GM23338 (cell line): ENCODE data around the gene ERMP1. TPM values are rescaled to one million over a fixed set of nuclear protein-coding genes. Genes with fewer than 3 reads are reported as not detected.

Source experiments
- ATAC-seq: fragments of 200-7000 bp; cut with Tn5 transposase; 3 replicates; pipeline ENCODE4 v1.9.1; 2020
- DNase-seq: peaks from one replicate; pipeline ENCODE4 v3.0.0-alpha.2; 2015; ENCODE audit warnings: low spot score
- H2AFZ ChIP-seq: fragments of 200-600 bp; sonication (generic); 2 replicates; pipeline ENCODE4 v1.8.0; 2016; ENCODE audit warnings: antibody characterized with exemption, mild to moderate bottlenecking, moderate library complexity
- H3F3A ChIP-seq: fragments of 200-600 bp; sonication (generic); replicated peaks from 2 replicates; pipeline ENCODE4 v1.8.0; 2017; ENCODE audit warnings: antibody characterized with exemption, mixed run types, low read depth
- H3K27ac ChIP-seq: fragments of 200-600 bp; sonication (generic); 2 replicates; pipeline ENCODE4 v1.6.1; 2016; ENCODE audit warnings: low read depth
- H3K27me3 ChIP-seq: fragments of 200-600 bp; sonication (generic); 2 replicates; pipeline ENCODE4 v1.8.0; 2016; ENCODE audit warnings: mild to moderate bottlenecking, mixed run types, moderate library complexity; ENCODE audit not compliant: insufficient read depth
- H3K36me3 ChIP-seq: fragments of 200-600 bp; sonication (generic); 2 replicates; pipeline ENCODE4 v1.8.0; 2016; ENCODE audit warnings: mild to moderate bottlenecking; ENCODE audit not compliant: insufficient read depth
- H3K4me1 ChIP-seq: fragments of 200-600 bp; sonication (generic); 2 replicates; pipeline ENCODE4 v1.8.0; 2016; ENCODE audit warnings: mild to moderate bottlenecking, moderate library complexity; ENCODE audit not compliant: insufficient read depth
- H3K4me2 ChIP-seq: fragments of 200-600 bp; sonication (generic); 2 replicates; pipeline ENCODE4 v1.7.1; 2017; ENCODE audit warnings: mixed run types
- H3K4me3 ChIP-seq: fragments of 200-600 bp; sonication (generic); 2 replicates; pipeline ENCODE4 v1.6.1; 2016; ENCODE audit warnings: mixed run types
- H3K79me2 ChIP-seq: fragments of 200-600 bp; sonication (generic); replicated peaks from 2 replicates; pipeline ENCODE4 v1.8.0; 2017; ENCODE audit warnings: mild to moderate bottlenecking; ENCODE audit not compliant: insufficient read depth
- H3K9me2 ChIP-seq: fragments of 200-600 bp; sonication (generic); 2 replicates; pipeline ENCODE4 v1.8.0; 2017; ENCODE audit not compliant: insufficient read depth
- H4K20me1 ChIP-seq: fragments of 200-600 bp; sonication (generic); replicated peaks from 2 replicates; pipeline ENCODE4 v1.8.0; 2017; ENCODE audit warnings: mild to moderate bottlenecking; ENCODE audit not compliant: insufficient read depth
- H3K27ac Mint-ChIP-seq: 2 replicates; pipeline ENCODE4 v1.8.0; 2020; ENCODE audit warnings: inconsistent platforms, mild to moderate bottlenecking, moderate library complexity, mixed read lengths
- H3K27me3 Mint-ChIP-seq: 3 replicates; pipeline ENCODE4 v1.8.0; 2022; ENCODE audit warnings: low read depth, mild to moderate bottlenecking, moderate library complexity, mixed read lengths, inconsistent platforms; ENCODE audit not compliant: insufficient read depth, poor library complexity
- H3K36me3 Mint-ChIP-seq: 3 replicates; pipeline ENCODE4 v1.8.0; 2021; ENCODE audit warnings: low read depth, mild to moderate bottlenecking, inconsistent platforms, moderate library complexity, mixed read lengths
- H3K4me1 Mint-ChIP-seq: 3 replicates; pipeline ENCODE4 v1.8.0; 2020; ENCODE audit warnings: mild to moderate bottlenecking, inconsistent platforms, mixed read lengths
- H3K4me3 Mint-ChIP-seq: 3 replicates; pipeline ENCODE4 v1.8.0; 2021; ENCODE audit warnings: moderate library complexity, mild to moderate bottlenecking, inconsistent platforms, mixed read lengths
- H3K9me3 Mint-ChIP-seq: 3 replicates; pipeline ENCODE4 v1.8.0; 2020; ENCODE audit warnings: moderate library complexity, mild to moderate bottlenecking, inconsistent platforms, mixed read lengths
- CREB1 ChIP-seq: fragments of 250-450 bp; sonication (Bioruptor Pico); IDR thresholded peaks from 2 replicates; pipeline ENCODE4 v1.5.0; 2020; ENCODE audit warnings: low read depth, mild to moderate bottlenecking, moderate library complexity
- EZH2 ChIP-seq: fragments of 200-600 bp; sonication (generic); IDR thresholded peaks from one replicate; pipeline ENCODE4 v1.8.0; 2017; ENCODE audit warnings: antibody characterized with exemption, mild to moderate bottlenecking, low read depth; ENCODE audit not compliant: unreplicated experiment
- JUNB ChIP-seq: IDR thresholded peaks from one replicate; pipeline ENCODE4 v1.6.1; 2016; ENCODE audit warnings: antibody characterized with exemption; ENCODE audit not compliant: unreplicated experiment
- STAT1 ChIP-seq: IDR thresholded peaks from one replicate; pipeline ENCODE4 v1.6.1; 2016; ENCODE audit warnings: antibody characterized with exemption; ENCODE audit not compliant: unreplicated experiment
- polyA plus RNA-seq: library from polyadenylated mRNA; unstranded; fragments of >200 nt; fragmentation: Nextera tagmentation; extraction: Ambion mirVana; gene quantifications from 2 replicates; pipeline ENCODE4 v1.2.1, GENCODE V29; 2016
- total RNA-seq: library from RNA; depleted of rRNA; stranded (reverse); fragments of >200 nt; shearing (Covaris generic); gene quantifications from 2 replicates; pipeline ENCODE4 v1.2.3, GENCODE V29; 2014
- TF ChIP-seq, protein P1 (sequence below): IDR thresholded peaks from one replicate; pipeline ENCODE4 v1.6.1; 2018; ENCODE audit warnings: antibody characterized with exemption; ENCODE audit not compliant: unreplicated experiment
- TF ChIP-seq, protein P2 (sequence below): fragments of 250-450 bp; sonication (Bioruptor Pico); IDR thresholded peaks from 2 replicates; pipeline ENCODE4 v1.5.0; 2020; ENCODE audit warnings: mild to moderate bottlenecking, moderate library complexity

ERMP1 gene
- total and polyA plus RNA-seq, 2 experiments from 2014 or later, result 5.3 to 23.4 TPM

DNA sequence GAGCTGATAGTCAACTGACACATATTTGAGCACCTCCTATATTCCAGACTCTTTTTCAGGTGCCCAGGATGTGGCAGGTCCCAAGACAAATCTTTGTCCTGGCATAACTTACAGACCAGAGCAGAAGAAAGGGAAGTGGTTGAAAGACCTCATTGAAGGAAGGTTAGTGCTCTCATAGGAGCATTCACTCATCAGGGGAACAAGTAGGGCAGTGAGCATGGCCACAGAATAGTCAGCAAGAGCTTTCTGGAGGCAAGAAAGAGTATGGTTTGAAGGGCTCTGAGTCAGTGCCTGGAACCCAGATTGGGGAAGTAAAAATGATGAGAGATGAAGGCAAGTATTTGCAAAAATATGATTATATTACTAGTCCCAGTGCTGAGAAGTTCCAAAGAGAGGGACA is 25.0 kb upstream of the ERMP1 start:
- Mint-ChIP-seq H3K27ac (no peak overlapping the region), H3K9me3 (no peaks in the 10 kb centered on the region), H3K36me3 (no peaks in the 10 kb centered on the region), H3K27me3 (peaks cover 2% of the 10 kb centered on the region), H3K4me1 (no peaks in the 10 kb centered on the region), H3K4me3 (no peak overlapping the region)
- Histone ChIP-seq H3K79me2 (no peaks in the 10 kb centered on the region), H3K9me2 (peaks cover 7% of the 10 kb centered on the region; the same call in 1 of the 2 replicates), H3K27me3 (no peaks in the 10 kb centered on the region), H4K20me1 (no peaks in the 10 kb centered on the region), H3K27ac (no peak overlapping the region), H3K4me1 (no peaks in the 10 kb centered on the region), H3K36me3 (no peaks in the 10 kb centered on the region), H3K4me2 (no peak overlapping the region), H3F3A (no peaks in the 10 kb centered on the region), H2AFZ (no peak overlapping the region), H3K4me3 (no peak overlapping the region)
- ATAC-seq (no peak), DNase-seq (no peak)
- no peak for TF ChIP-seq EZH2
- no peak for TF ChIP-seq STAT1
- TF ChIP-seq, protein P1, sequence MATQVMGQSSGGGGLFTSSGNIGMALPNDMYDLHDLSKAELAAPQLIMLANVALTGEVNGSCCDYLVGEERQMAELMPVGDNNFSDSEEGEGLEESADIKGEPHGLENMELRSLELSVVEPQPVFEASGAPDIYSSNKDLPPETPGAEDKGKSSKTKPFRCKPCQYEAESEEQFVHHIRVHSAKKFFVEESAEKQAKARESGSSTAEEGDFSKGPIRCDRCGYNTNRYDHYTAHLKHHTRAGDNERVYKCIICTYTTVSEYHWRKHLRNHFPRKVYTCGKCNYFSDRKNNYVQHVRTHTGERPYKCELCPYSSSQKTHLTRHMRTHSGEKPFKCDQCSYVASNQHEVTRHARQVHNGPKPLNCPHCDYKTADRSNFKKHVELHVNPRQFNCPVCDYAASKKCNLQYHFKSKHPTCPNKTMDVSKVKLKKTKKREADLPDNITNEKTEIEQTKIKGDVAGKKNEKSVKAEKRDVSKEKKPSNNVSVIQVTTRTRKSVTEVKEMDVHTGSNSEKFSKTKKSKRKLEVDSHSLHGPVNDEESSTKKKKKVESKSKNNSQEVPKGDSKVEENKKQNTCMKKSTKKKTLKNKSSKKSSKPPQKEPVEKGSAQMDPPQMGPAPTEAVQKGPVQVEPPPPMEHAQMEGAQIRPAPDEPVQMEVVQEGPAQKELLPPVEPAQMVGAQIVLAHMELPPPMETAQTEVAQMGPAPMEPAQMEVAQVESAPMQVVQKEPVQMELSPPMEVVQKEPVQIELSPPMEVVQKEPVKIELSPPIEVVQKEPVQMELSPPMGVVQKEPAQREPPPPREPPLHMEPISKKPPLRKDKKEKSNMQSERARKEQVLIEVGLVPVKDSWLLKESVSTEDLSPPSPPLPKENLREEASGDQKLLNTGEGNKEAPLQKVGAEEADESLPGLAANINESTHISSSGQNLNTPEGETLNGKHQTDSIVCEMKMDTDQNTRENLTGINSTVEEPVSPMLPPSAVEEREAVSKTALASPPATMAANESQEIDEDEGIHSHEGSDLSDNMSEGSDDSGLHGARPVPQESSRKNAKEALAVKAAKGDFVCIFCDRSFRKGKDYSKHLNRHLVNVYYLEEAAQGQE, result no peak
- TF ChIP-seq JUNB, result no peak
- TF ChIP-seq, protein P2, sequence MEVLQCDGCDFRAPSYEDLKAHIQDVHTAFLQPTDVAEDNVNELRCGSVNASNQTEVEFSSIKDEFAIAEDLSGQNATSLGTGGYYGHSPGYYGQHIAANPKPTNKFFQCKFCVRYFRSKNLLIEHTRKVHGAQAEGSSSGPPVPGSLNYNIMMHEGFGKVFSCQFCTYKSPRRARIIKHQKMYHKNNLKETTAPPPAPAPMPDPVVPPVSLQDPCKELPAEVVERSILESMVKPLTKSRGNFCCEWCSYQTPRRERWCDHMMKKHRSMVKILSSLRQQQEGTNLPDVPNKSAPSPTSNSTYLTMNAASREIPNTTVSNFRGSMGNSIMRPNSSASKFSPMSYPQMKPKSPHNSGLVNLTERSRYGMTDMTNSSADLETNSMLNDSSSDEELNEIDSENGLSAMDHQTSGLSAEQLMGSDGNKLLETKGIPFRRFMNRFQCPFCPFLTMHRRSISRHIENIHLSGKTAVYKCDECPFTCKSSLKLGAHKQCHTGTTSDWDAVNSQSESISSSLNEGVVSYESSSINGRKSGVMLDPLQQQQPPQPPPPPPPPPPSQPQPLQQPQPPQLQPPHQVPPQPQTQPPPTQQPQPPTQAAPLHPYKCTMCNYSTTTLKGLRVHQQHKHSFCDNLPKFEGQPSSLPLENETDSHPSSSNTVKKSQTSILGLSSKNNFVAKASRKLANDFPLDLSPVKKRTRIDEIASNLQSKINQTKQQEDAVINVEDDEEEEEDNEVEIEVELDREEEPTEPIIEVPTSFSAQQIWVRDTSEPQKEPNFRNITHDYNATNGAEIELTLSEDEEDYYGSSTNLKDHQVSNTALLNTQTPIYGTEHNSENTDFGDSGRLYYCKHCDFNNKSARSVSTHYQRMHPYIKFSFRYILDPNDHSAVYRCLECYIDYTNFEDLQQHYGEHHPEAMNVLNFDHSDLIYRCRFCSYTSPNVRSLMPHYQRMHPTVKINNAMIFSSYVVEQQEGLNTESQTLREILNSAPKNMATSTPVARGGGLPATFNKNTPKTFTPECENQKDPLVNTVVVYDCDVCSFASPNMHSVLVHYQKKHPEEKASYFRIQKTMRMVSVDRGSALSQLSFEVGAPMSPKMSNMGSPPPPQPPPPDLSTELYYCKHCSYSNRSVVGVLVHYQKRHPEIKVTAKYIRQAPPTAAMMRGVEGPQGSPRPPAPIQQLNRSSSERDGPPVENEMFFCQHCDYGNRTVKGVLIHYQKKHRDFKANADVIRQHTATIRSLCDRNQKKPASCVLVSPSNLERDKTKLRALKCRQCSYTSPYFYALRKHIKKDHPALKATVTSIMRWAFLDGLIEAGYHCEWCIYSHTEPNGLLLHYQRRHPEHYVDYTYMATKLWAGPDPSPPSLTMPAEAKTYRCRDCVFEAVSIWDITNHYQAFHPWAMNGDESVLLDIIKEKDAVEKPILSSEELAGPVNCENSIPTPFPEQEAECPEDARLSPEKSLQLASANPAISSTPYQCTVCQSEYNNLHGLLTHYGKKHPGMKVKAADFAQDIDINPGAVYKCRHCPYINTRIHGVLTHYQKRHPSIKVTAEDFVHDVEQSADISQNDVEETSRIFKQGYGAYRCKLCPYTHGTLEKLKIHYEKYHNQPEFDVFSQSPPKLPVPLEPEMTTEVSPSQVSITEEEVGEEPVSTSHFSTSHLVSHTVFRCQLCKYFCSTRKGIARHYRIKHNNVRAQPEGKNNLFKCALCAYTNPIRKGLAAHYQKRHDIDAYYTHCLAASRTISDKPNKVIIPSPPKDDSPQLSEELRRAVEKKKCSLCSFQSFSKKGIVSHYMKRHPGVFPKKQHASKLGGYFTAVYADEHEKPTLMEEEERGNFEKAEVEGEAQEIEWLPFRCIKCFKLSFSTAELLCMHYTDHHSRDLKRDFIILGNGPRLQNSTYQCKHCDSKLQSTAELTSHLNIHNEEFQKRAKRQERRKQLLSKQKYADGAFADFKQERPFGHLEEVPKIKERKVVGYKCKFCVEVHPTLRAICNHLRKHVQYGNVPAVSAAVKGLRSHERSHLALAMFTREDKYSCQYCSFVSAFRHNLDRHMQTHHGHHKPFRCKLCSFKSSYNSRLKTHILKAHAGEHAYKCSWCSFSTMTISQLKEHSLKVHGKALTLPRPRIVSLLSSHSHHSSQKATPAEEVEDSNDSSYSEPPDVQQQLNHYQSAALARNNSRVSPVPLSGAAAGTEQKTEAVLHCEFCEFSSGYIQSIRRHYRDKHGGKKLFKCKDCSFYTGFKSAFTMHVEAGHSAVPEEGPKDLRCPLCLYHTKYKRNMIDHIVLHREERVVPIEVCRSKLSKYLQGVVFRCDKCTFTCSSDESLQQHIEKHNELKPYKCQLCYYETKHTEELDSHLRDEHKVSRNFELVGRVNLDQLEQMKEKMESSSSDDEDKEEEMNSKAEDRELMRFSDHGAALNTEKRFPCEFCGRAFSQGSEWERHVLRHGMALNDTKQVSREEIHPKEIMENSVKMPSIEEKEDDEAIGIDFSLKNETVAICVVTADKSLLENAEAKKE, result no peak
- no peak for TF ChIP-seq CREB1 (CRISPR knock-in tag)
